Measurements from ENCODE around the gene MBNL1. TPM values are rescaled to one million over a fixed set of nuclear protein-coding genes. Genes with fewer than 3 reads are reported as not detected.

MBNL1 gene
- total RNA-seq, 1 donor from 2014 or later, result 229 TPM

- intact Hi-C loops (cut with DNase I), result no loop called here
- ATAC-seq, result no peak
- Histone ChIP-seq H3K36me3 (no peaks in the 10 kb centered on the region), H3K4me1 (no peaks in the 10 kb centered on the region), H3K27ac (no peak overlapping the region), H3K27me3 (no peaks in the 10 kb centered on the region), H3K9me3 (no peaks in the 10 kb centered on the region), H3K4me3 (no peak overlapping the region)
- no peak for TF ChIP-seq CTCF (IDR thresholded peaks at IDR 0.05)
- no peak for DNase-seq
Measured at GRCh38 chr3:152477422-152477821, 208.7 kb downstream of the MBNL1 start.

GRCh38 chr3:152480282-152480953 lies 211.7 kb downstream of the MBNL1 start:
- no peak for DNase-seq
- H3K27me3 ChIP-seq, result no peaks in the 10 kb centered on the region
- intact Hi-C loops (cut with DNase I), result no loop called here
- H3K4me1 ChIP-seq, result no peaks in the 10 kb centered on the region
- no peaks in the 10 kb centered on the region for H3K36me3 ChIP-seq
- no peaks in the 10 kb centered on the region for H3K9me3 ChIP-seq
- no peak for TF ChIP-seq CTCF (IDR thresholded peaks at IDR 0.05)
- H3K27ac ChIP-seq, result no peak overlapping the region
- ATAC-seq, result no peak
- H3K4me3 ChIP-seq, result no peak overlapping the region

- DNase-seq, result no peak
- no peak overlapping the region for H3K4me3 ChIP-seq
- no peak for TF ChIP-seq CTCF (IDR thresholded peaks at IDR 0.05)
- H3K27ac ChIP-seq, result no peak overlapping the region
- intact Hi-C loops (cut with DNase I), result no loop called here
- no peaks in the 10 kb centered on the region for H3K27me3 ChIP-seq
- H3K9me3 ChIP-seq, result no peaks in the 10 kb centered on the region
- ATAC-seq, result no peak
- H3K36me3 ChIP-seq, result no peaks in the 10 kb centered on the region
- H3K4me1 ChIP-seq, result no peaks in the 10 kb centered on the region
Measured at GRCh38 chr3:152486364-152486763, 217.6 kb downstream of the MBNL1 start.

GRCh38 chr3:152488449-152488848 lies 219.7 kb downstream of the MBNL1 start:
- no peak overlapping the region for H3K27ac ChIP-seq
- DNase-seq, result no peak
- no peaks in the 10 kb centered on the region for H3K9me3 ChIP-seq
- H3K4me1 ChIP-seq, result no peaks in the 10 kb centered on the region
- intact Hi-C loops (cut with DNase I), result no loop called here
- no peaks in the 10 kb centered on the region for H3K36me3 ChIP-seq
- no peak for ATAC-seq
- no peak overlapping the region for H3K4me3 ChIP-seq
- H3K27me3 ChIP-seq, result no peaks in the 10 kb centered on the region
- TF ChIP-seq CTCF (IDR thresholded peaks at IDR 0.05), result no peak

- H3K27ac ChIP-seq, result no peak overlapping the region
- no peak overlapping the region for H3K4me3 ChIP-seq
- H3K9me3 ChIP-seq, result peaks cover 8% of the 10 kb centered on the region
- intact Hi-C loops (cut with DNase I), result no loop called here
- DNase-seq (no peak), ATAC-seq (no peak)
- no peak for TF ChIP-seq CTCF (IDR thresholded peaks at IDR 0.05)
- no peaks in the 10 kb centered on the region for H3K36me3 ChIP-seq
- H3K27me3 ChIP-seq, result no peaks in the 10 kb centered on the region
- H3K4me1 ChIP-seq, result no peaks in the 10 kb centered on the region
Measured at GRCh38 chr3:152491922-152492321, 223.2 kb downstream of the MBNL1 start.

- no peak for ATAC-seq
- Histone ChIP-seq H3K4me1 (peaks cover 17% of the 10 kb centered on the region), H3K4me3 (no peak overlapping the region), H3K27ac (no peak overlapping the region), H3K27me3 (no peaks in the 10 kb centered on the region), H3K36me3 (no peaks in the 10 kb centered on the region), H3K9me3 (peaks cover 8% of the 10 kb centered on the region)
- intact Hi-C loops (cut with DNase I), result no loop called here
- TF ChIP-seq CTCF (IDR thresholded peaks at IDR 0.05), result no peak
- DNase-seq, result no peak
Measured at GRCh38 chr3:152496286-152496685, 227.6 kb downstream of the MBNL1 start.

All from upper lobe of right lung (tissue), 1 donor.